MM.1S (cell line): Measurements from ENCODE around the gene SFMBT2.

ENCODE experiments used
- DNase-seq: peaks from one replicate; pipeline ENCODE4 v3.0.0-alpha.2; 2015
- H2AFZ ChIP-seq: fragments of 300-600 bp; sonication (generic); 2 replicates; pipeline ENCODE4 v1.6.0; 2016; ENCODE audit warnings: antibody characterized with exemption, low read length
- H3F3A ChIP-seq: fragments of 300-600 bp; sonication (generic); 2 replicates; pipeline ENCODE4 v1.6.1; 2016; ENCODE audit warnings: mild to moderate bottlenecking, antibody characterized with exemption, low read length, moderate library complexity, mixed read lengths; ENCODE audit not compliant: insufficient read depth
- H3K27ac ChIP-seq: fragments of 300-600 bp; sonication (generic); 2 replicates; pipeline ENCODE4 v1.5.1; 2016; ENCODE audit warnings: mild to moderate bottlenecking, low read length
- H3K27me3 ChIP-seq: fragments of 300-600 bp; sonication (generic); replicated peaks from 2 replicates; pipeline ENCODE4 v1.6.0; 2016; ENCODE audit warnings: low read length; ENCODE audit not compliant: insufficient read depth
- H3K36me3 ChIP-seq: fragments of 300-600 bp; sonication (generic); replicated peaks from 2 replicates; pipeline ENCODE4 v1.6.1; 2016; ENCODE audit warnings: mild to moderate bottlenecking, low read length, mixed read lengths; ENCODE audit not compliant: insufficient read depth
- H3K4me1 ChIP-seq: fragments of 300-600 bp; sonication (generic); 2 replicates; pipeline ENCODE4 v1.6.1; 2016; ENCODE audit warnings: low read length, mixed read lengths
- H3K4me2 ChIP-seq: fragments of 300-600 bp; sonication (generic); 2 replicates; pipeline ENCODE4 v1.6.0; 2016; ENCODE audit warnings: low read depth, low read length
- H3K4me3 ChIP-seq: fragments of 300-600 bp; sonication (generic); 2 replicates; pipeline ENCODE4 v1.5.1; 2016; ENCODE audit warnings: low read length, mixed read lengths
- H3K79me2 ChIP-seq: fragments of 300-600 bp; sonication (generic); 2 replicates; pipeline ENCODE4 v1.6.1; 2016; ENCODE audit warnings: mixed run types, low read length, mixed read lengths
- H3K9ac ChIP-seq: fragments of 300-600 bp; sonication (generic); 2 replicates; pipeline ENCODE4 v1.6.1; 2016; ENCODE audit warnings: low read length, mixed read lengths
- H3K9me2 ChIP-seq: fragments of 300-600 bp; sonication (generic); replicated peaks from 2 replicates; pipeline ENCODE4 v1.6.1; 2016; ENCODE audit warnings: mild to moderate bottlenecking, low read length, mixed read lengths; ENCODE audit not compliant: insufficient read depth
- H3K9me3 ChIP-seq: fragments of 300-600 bp; sonication (generic); replicated peaks from 2 replicates; pipeline ENCODE4 v1.6.1; 2016; ENCODE audit warnings: mild to moderate bottlenecking, low read length, mixed read lengths; ENCODE audit not compliant: insufficient read depth
- H4K20me1 ChIP-seq: fragments of 300-600 bp; sonication (generic); 2 replicates; pipeline ENCODE4 v1.6.1; 2016; ENCODE audit warnings: mild to moderate bottlenecking, low read length, moderate library complexity, mixed read lengths; ENCODE audit not compliant: insufficient read depth
- CTCF ChIP-seq: fragments of 300-600 bp; sonication (generic); IDR thresholded peaks from 2 replicates; pipeline ENCODE4 v1.5.1; 2016; ENCODE audit warnings: antibody characterized with exemption, low read length, mixed read lengths
- EZH2 ChIP-seq: fragments of 300-600 bp; sonication (generic); optimal IDR thresholded peaks from 2 replicates; pipeline ENCODE3; 2017; ENCODE audit warnings: low read depth, mild to moderate bottlenecking, antibody characterized with exemption, low read length, mixed read lengths
- EZH2phosphoT487 ChIP-seq: fragments of 300-600 bp; sonication (generic); IDR thresholded peaks from 2 replicates; pipeline ENCODE4 v1.6.1; 2018; ENCODE audit warnings: antibody characterized with exemption, low read length

SFMBT2 gene

GRCh38 chr10:7269988-7270387, 140.8 kb downstream of the SFMBT2 start:
- Histone ChIP-seq H3K9me2 (no peaks in the 10 kb centered on the region), H2AFZ (no peak overlapping the region), H3K27ac (no peak overlapping the region), H3K4me2 (no peak overlapping the region), H3K4me3 (no peak overlapping the region), H3K36me3 (0 out of 2 replicates have a peak, but pooled peaks cover 3% of the 10 kb centered on the region), H3K27me3 (no peaks in the 10 kb centered on the region), H3F3A (no peaks in the 10 kb centered on the region), H3K79me2 (peaks cover 61% of the 10 kb centered on the region), H3K4me1 (no peaks in the 10 kb centered on the region), H3K9me3 (no peaks in the 10 kb centered on the region), H4K20me1 (peaks cover 3% of the 10 kb centered on the region; the same call in 1 of the 2 replicates), H3K9ac (no peak overlapping the region)
- DNase-seq: no peak
- no peak for TF ChIP-seq CTCF
- TF ChIP-seq EZH2phosphoT487: no peak
- no peak for TF ChIP-seq EZH2

GRCh38 chr10:7267142-7267541, 143.7 kb downstream of the SFMBT2 start:
- Histone ChIP-seq H3K9me2 (no peaks in the 10 kb centered on the region), H2AFZ (no peak overlapping the region), H3K79me2 (peaks cover 47% of the 10 kb centered on the region), H3K4me2 (no peak overlapping the region), H3K4me1 (no peaks in the 10 kb centered on the region), H3F3A (no peaks in the 10 kb centered on the region), H3K27ac (no peak overlapping the region), H4K20me1 (no peaks in the 10 kb centered on the region), H3K4me3 (no peak overlapping the region), H3K36me3 (0 out of 2 replicates have a peak, but pooled peaks cover 3% of the 10 kb centered on the region), H3K9me3 (no peaks in the 10 kb centered on the region), H3K9ac (no peak overlapping the region), H3K27me3 (no peaks in the 10 kb centered on the region)
- TF ChIP-seq CTCF (no peak), EZH2 (no peak), EZH2phosphoT487 (no peak)
- DNase-seq: no peak

GRCh38 chr10:7265396-7266123, 145.3 kb downstream of the SFMBT2 start:
- H3K4me2 ChIP-seq: no peak overlapping the region
- H4K20me1 ChIP-seq: no peaks in the 10 kb centered on the region
- no peaks in the 10 kb centered on the region for H3K9me3 ChIP-seq
- H3F3A ChIP-seq: no peaks in the 10 kb centered on the region
- H3K4me1 ChIP-seq: no peaks in the 10 kb centered on the region
- peaks cover 54% of the 10 kb centered on the region for H3K79me2 ChIP-seq
- no peaks in the 10 kb centered on the region for H3K9me2 ChIP-seq
- TF ChIP-seq EZH2phosphoT487 (no peak), CTCF (no peak), EZH2 (no peak)
- H3K27ac ChIP-seq: no peak overlapping the region
- no peak for DNase-seq
- no peak overlapping the region for H3K9ac ChIP-seq
- no peak overlapping the region for H3K4me3 ChIP-seq
- H3K27me3 ChIP-seq: no peaks in the 10 kb centered on the region
- H3K36me3 ChIP-seq: 0 out of 2 replicates have a peak, but pooled peaks cover 3% of the 10 kb centered on the region
- no peak overlapping the region for H2AFZ ChIP-seq
